Lower lobe of right lung (tissue), 2 donors: ENCODE measurements around the gene CRADD. TPM values are rescaled to one million over a fixed set of nuclear protein-coding genes. Genes with fewer than 3 reads are reported as not detected.

Source experiments
- ATAC-seq, 2 donors: fragments of 200-7000 bp; cut with Tn5 transposase; one replicate each; pipeline ENCODE4 v1.9.1; 2020 to 2022; ENCODE audit warnings: mild to moderate bottlenecking in 2 of 2, moderate library complexity in 2 of 2
- DNase-seq: peaks from one replicate; pipeline ENCODE4 v3.0.0-alpha.2; 2020
- H3K27ac ChIP-seq: fragments of 200-600 bp; one replicate; pipeline ENCODE4 v1.8.0; 2022
- H3K27me3 ChIP-seq: fragments of 200-600 bp; one replicate; pipeline ENCODE4 v1.8.0; 2022; ENCODE audit warnings: low read depth
- H3K36me3 ChIP-seq: fragments of 200-600 bp; one replicate; pipeline ENCODE4 v1.8.0; 2022; ENCODE audit warnings: mild to moderate bottlenecking
- H3K4me1 ChIP-seq: fragments of 200-600 bp; one replicate; pipeline ENCODE4 v1.8.0; 2022
- H3K4me3 ChIP-seq: fragments of 200-600 bp; one replicate; pipeline ENCODE4 v1.8.0; 2022; ENCODE audit warnings: mild to moderate bottlenecking
- H3K9me3 ChIP-seq: fragments of 200-600 bp; one replicate; pipeline ENCODE4 v1.8.0; 2022
- CTCF ChIP-seq: fragments of 200-600 bp; IDR thresholded peaks from one replicate; pipeline ENCODE4 v1.8.0; 2022; ENCODE audit warnings: antibody characterized with exemption, mild to moderate bottlenecking
- intact Hi-C: fragments of 100-400 bp; cut with DNase I; formaldehyde crosslinking; loops from one replicate; pipeline ENCODE4 v1.11.0; 2022
- total RNA-seq: library from RNA; stranded (reverse); fragmentation: NEBNext Ultra II Directional; extraction: Animal tissue kit (Norgen Biotek cat#: 25700); gene quantifications from one replicate; pipeline ENCODE4 v1.2.1, GENCODE V29; 2021
- donor health status: DM: no; HTN: yes; CAD: no; lungs with severe emphysema.

Gene CRADD
- total RNA-seq, 1 donor from 2014 or later = 16.5 TPM

GRCh38 chr12:93762912-93763553 lies 85.9 kb downstream of the CRADD start:
- Histone ChIP-seq H3K9me3 (no peaks in the 10 kb centered on the region), H3K4me3 (no peak overlapping the region), H3K27ac (no peak overlapping the region), H3K36me3 (no peaks in the 10 kb centered on the region), H3K4me1 (peaks cover 44% of the 10 kb centered on the region), H3K27me3 (no peaks in the 10 kb centered on the region)
- DNase-seq (no peak), ATAC-seq (no peak)
- TF ChIP-seq CTCF = no peak
- intact Hi-C loops = loop anchor here (10.0 kb wide), 1 partner anchor 342 kb away; no protein-coding TSS in a partner anchor

- no peaks in the 10 kb centered on the region for H3K27me3 ChIP-seq
- H3K4me3 ChIP-seq = no peak overlapping the region
- ATAC-seq (no peak), DNase-seq (no peak)
- TF ChIP-seq CTCF = no peak
- peaks cover 45% of the 10 kb centered on the region for H3K4me1 ChIP-seq
- intact Hi-C loops = loop anchor here (10.0 kb wide), 1 partner anchor 341 kb away; no protein-coding TSS in a partner anchor
- H3K36me3 ChIP-seq = no peaks in the 10 kb centered on the region
- no peaks in the 10 kb centered on the region for H3K9me3 ChIP-seq
- no peak overlapping the region for H3K27ac ChIP-seq
These were observed 86.6 kb downstream of the CRADD start for GRCh38 chr12:93763746-93764147.

- Histone ChIP-seq H3K27ac (no peak overlapping the region), H3K9me3 (no peaks in the 10 kb centered on the region), H3K4me3 (no peak overlapping the region), H3K27me3 (no peaks in the 10 kb centered on the region), H3K36me3 (no peaks in the 10 kb centered on the region), H3K4me1 (peaks cover 31% of the 10 kb centered on the region)
- ATAC-seq (no peak), DNase-seq (no peak)
- TF ChIP-seq CTCF = no peak
- intact Hi-C loops = loop anchor here (10.0 kb wide), 1 partner anchor 338 kb away; no protein-coding TSS in a partner anchor
These were observed 89.2 kb downstream of the CRADD start for GRCh38 chr12:93766371-93766770.

- peak; percentile 63 for TF ChIP-seq CTCF
- H3K4me1 ChIP-seq = peaks cover 31% of the 10 kb centered on the region
- no peaks in the 10 kb centered on the region for H3K36me3 ChIP-seq
- no peaks in the 10 kb centered on the region for H3K9me3 ChIP-seq
- ATAC-seq = peak; percentile 80 to 93
- intact Hi-C loops = loop anchor here (10.0 kb wide), 1 partner anchor 338 kb away; no protein-coding TSS in a partner anchor
- no peaks in the 10 kb centered on the region for H3K27me3 ChIP-seq
- no peak overlapping the region for H3K27ac ChIP-seq
- no peak overlapping the region for H3K4me3 ChIP-seq
- DNase-seq = no peak
These were observed 89.8 kb downstream of the CRADD start for GRCh38 chr12:93766796-93767523.

- peaks cover 26% of the 10 kb centered on the region for H3K4me1 ChIP-seq
- no peak overlapping the region for H3K27ac ChIP-seq
- no peaks in the 10 kb centered on the region for H3K36me3 ChIP-seq
- no peak for TF ChIP-seq CTCF
- no peaks in the 10 kb centered on the region for H3K9me3 ChIP-seq
- ATAC-seq = peak in 1 of 2 donors; percentile 57
- no peaks in the 10 kb centered on the region for H3K27me3 ChIP-seq
- no peak for DNase-seq
- intact Hi-C loops = loop anchor here (10.0 kb wide), 1 partner anchor 337 kb away; no protein-coding TSS in a partner anchor
- no peak overlapping the region for H3K4me3 ChIP-seq
These were observed 90.3 kb downstream of the CRADD start for GRCh38 chr12:93767524-93767863.
